GM19099 (cell line): Measurements from ENCODE around the gene ARID1B.

Experiments
- POLR2A ChIP-seq: IDR thresholded peaks from 3 replicates; pipeline ENCODE4 v1.6.1; 2011; ENCODE audit warnings: low read depth; ENCODE audit not compliant: insufficient read length; ENCODE audit errors: extremely low read depth

ARID1B gene

DNA sequence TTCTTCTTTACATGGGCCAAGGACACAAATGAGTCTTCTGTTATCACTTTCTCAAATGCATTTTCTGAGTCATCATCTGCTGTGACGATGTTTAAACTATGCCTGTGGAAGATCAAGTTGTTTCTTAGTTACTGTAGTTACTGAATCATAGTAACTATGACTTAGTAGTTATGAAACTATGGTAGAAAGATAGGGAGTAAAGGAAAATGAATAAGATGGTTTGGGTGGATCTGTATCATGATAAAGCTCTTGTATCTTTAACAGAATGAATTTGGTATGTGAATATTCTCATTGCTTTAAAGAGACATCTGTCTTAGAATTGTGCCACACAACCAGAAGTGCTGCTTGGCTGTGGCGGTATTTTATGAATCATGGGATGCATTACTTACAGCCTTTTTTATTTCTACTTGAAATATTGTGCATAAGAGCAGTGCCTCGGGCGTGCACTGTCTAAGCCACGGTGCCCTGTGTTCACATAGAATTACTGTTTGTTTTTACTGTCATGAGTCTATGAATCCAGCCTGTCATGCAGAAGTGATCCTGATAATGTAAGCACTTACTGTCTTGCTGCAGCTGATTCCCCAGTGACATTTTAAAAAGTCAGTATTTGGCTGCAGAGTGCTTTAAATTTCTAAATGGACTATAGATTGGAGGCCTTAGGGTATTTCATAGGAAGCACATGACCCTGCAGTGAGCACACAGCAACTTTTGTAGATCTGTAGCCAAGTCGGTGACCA, 330.9 kb downstream of the ARID1B start:
- no peak for TF ChIP-seq POLR2A

DNA sequence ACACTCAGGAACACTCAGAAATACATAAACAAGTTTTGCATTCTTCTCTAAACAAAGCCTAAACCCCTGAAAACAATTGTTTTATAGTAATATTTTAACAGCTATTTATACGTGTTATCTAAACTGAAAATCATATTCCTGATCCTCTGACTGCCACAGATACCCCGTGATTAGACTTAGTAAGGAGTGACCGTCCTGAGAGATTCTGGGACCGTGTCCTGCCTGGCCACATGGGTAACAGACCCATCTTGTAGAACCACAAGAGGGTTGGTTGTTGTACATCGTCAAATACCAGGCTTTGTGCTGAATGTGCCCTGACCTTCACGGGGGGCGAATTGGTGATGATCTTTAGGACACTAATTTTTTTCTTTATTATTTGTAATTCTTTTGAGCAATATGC, 331.7 kb downstream of the ARID1B start:
- TF ChIP-seq POLR2A, result no peak

DNA sequence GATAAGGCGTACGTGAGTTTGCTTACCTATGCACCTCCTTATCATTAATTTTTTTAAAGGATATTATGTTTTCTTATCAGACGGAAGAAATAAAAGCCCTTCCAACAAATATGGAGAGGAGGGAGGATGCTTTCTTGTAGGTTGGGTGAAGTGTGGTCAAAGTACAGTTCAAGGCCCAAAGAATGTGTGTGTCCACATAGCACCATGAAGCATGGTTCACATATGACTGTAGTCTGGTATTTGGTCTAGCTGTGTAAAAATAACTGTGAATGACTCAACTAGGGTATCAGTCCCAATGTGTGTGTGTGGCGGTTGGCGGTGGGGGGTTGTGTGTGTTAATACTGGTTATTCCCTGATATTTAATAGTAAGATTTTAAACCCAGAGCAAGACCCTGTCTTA, 333.4 kb downstream of the ARID1B start:
- no peak for TF ChIP-seq POLR2A

DNA sequence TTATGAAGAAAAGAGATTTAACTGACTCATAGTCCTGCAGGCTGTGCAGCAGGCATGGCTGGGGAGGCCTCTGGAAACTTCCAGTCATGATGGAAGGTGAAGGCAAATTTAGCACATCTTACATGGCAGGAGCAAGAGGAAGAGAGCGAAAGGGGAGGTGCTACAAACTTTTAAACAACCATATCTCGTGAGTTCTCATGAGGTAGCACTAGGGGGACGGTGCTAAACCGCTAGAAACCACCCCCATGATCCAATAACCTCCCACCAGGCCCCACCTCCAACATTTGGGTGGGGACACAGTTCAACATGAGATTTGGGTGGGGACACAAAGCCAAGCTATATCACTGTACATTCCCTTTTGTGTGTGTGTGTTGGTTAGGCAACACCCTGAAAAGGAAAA, 336.2 kb downstream of the ARID1B start:
- no peak for TF ChIP-seq POLR2A

DNA sequence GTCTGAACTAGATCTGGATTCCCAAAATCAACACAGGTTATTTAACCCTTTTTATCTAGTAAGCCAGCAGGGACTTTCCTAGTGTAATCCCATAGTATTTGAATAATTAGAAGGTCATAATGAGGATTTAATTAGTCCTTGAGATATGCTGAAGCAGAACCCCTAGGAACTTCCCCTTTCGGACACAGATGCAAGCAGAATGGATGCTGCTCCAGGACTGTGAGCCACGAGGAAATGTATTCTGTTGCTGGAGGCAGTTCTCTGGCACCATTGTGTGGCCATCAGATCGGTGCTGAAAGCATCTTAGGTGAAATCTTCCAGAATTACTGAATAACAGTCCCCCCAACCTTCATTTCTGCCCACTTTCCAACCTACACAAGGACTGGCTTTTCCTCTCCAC, 339.2 kb downstream of the ARID1B start:
- TF ChIP-seq POLR2A, result no peak

DNA sequence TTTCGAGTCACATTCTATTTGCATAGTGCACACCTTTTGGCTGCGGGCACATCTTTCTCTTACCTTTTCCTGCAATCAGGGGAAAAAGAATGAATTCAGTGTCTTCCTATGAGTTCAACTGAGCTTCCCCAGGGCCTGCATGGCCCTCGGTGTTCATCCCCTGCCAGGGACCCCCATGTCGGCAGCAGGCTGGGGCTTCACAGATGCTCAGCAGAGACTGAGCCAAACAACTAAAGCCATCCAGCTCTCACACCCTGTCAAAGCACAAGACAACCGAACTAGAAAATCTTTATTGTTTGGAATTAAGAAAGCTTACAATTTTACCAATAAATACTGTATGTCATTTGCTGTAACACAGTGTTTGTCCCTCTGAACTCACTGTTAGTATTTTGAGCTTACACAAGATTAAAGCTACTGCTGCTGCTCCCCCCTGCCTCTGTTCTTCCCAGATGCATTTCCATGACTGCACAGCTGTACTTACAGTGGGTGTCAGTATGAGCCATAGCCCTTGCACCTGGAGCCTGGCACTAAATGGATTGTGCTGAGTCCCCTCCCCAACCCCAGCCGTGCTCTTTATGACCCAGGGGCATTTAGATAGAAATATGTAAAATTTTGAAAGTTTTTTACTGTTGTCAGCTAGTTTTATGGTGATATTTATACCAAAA, 340.4 kb downstream of the ARID1B start:
- no peak for TF ChIP-seq POLR2A

DNA sequence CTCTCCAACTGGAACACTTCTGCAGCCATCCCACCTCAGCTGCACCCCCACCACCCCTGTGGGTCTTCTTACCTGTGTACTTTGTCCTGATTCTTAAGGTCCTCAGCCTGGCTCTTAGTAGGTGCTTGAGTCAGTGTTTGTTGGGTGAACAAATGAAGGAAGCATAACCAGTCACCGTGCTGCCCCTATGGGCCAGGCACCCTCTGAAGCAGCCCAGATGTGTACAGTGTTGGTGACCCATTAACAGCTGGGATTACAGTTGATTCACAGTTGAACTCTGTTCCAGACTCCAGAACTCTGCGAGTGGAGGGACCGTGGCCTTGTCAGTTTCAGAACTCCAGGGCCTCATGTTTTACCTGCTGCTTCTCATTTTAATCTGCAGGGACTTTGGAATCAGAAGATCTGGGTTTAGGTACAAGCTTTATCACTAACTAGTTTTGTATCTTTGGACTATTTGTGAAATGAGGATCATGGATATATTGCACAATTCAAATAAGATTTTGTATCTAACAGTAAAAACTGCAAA, 342.4 kb downstream of the ARID1B start:
- no peak for TF ChIP-seq POLR2A

DNA sequence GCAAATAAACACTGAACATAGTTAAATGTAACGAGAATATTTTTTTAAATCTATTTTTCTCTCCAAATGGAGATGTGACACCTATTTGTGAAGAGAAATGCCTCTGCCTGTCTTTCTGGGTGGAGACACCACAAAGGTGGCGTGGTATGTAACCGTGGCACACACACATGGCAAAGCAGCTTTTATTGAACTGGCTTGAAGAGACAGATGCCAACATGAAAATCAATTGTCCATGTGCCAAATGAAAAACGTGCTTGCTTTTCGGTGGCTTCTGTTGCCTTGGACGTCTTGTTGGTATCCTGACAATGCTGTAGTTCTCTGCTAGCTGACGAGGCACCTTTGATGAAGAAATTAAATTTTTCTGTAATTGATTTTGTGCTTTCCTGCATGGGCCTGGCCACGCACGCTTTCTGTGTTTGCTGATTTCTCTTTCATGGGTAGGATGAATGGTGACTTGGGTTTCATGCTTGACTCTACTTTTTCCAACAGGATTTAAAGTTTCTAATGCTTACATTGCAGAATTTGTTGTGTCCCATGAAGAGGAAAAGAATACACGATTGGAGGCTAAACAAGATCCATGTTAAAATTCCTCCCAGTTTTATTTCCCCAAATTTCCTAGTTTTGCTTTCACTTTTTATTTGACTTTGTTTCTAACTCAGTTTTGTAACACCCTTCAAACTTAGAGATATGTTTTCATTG, 343.5 kb downstream of the ARID1B start:
- no peak for TF ChIP-seq POLR2A

DNA sequence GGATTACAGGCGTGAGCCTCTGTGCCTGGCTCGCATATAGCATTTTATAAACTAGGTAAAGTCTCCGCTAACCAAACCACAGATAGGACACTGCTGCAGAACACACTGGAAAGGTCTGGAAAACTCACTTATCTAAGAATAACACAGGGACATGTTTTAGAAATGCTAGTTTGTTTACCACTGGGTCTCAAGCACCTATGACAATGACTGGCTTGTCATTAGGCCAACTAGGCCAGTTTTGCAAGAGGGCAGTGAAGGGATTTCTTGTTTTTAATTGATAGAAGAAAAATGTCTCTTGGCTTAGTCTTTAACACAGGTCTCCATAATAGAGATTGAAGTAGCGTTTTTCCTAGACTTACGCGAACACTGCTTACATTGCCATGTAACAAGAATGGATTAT, 344.7 kb downstream of the ARID1B start:
- TF ChIP-seq POLR2A, result no peak

DNA sequence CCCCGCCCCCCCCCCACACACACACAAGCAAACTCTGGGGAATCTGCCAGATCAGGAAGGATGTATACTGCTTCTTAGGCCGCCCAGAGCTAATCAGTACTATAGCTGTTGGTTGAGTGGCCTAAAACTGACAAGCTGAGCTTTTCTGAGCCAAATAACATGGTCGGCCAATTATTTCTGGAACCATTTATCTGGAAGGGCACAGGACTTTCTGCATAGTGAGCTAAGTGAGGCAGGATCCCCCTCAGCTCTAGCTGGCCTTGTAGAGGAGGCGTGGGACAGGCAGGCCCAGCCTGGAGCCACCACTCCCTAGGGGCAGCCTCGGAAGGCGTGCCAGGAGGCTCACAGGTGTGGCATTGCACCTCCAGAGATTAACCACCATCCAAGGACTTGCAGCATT, 346.1 kb downstream of the ARID1B start:
- TF ChIP-seq POLR2A, result no peak

DNA sequence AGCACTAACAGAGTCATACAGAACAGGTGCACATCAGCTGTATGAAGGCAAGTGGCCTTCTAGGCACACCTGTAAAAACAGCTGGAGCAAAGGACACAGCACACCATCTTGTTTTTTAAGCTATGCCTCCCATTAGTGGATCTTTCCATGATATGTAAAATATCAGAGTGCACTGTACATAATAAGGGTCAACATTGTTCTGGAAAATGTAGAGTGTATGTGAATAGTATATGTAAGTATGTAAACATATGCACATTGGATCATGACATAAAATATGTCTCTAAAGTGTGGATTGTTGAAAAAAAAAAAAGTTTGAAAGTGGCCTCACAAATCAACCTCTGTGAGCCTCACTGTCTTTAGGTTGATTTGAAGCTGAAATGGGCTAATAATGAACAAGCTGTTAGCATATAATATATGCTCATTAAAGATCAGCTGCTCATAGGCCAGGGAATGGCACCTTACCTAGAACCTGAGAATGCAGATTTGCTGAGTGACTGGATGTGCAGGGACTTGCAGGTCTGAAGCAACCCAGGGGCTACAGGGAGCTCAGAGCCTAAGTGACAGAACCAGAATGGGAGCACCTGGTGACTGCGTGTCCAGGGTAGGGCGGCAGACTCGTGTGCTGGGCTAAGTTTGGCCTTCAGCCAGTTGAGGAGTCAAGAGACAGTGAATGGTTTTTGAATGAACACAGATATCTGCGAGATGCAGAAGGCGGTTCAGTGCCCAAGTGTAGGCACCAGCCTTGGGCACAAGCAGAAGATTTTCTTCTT, 347.5 kb downstream of the ARID1B start:
- TF ChIP-seq POLR2A, result no peak

DNA sequence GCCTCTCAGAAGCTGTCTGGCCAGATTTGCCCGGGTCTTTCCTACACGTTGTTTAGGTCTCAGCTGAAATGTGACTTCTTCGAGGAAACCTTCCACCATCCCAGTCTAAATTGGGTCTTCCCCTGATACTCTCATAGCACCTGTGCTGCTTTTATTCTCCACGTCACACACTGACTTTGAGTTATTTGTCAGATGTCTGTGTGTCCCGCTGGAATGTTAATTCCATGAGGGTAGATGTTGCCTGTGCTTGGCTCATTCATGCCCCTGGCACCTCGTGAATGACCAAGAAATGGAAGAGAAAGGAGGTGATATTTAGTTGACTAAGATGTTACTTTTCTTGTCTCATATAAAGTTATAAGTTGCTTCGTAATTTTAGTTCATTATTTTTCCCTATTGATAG, 348.4 kb downstream of the ARID1B start:
- TF ChIP-seq POLR2A, result no peak

DNA sequence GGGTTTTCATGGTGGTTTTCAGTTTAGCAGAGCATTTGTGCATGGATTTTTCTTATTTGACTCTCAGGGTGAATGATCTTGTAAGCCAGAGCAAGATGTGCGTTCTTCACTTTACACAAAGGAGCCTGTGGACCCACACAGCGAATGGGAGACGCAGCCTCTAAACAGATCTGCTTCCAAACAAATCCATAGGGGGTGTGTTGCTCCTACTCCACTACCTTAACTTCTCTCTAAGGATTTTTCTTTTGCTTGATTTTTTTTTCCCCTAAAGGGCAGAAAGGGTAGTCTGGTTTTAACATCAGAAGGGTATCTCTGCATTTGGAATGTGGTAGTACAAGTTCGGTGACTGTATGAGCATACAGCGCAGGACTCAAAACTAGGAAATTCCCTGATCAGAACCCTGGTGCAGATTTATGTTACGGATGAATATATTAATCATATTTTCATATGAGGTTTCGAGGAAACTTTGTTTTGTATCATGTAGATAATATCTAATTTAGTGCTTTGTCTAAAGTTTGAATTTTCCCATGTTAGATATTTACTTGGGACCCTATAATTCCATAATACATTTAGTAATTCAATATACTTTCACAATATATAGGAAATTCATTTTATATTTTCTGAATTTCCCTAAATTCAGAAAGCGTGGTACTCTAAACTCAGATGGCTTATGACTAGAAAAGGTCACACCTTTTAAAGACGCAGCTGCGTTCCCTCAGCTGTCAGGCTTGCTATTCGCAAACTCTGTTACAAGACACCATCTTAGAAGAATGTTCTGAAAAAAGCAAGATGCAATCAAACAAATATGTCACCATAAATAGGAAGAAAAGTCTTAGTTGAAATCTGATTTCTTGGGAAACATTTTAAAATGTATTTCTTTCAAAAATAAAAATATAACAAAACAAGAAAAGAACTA, 349.3 kb downstream of the ARID1B start:
- no peak for TF ChIP-seq POLR2A

DNA sequence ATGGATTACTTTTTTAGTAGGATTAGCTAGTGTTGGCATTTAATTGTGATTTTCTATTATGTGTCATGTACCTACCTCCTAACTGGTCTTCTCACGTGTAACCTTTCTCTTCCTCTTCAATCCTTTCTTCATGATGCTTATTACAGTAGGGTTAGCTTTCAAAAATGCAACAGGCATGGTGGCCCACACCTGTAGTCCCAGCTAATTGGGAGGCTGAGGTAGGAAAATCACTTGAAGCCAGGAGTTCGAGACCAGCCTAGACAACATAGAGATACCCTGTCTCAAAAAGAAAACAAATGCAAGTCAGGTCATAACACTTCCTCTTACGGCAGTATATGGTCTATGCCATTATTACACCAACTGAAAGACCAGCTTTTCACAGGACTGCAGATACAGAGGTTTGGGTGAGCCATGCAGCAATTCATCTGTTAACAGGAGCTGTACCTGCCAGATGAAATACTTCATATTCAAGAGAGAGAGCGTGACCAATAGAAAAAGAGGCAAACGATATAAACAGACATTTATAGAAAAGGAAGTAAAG, 351.1 kb downstream of the ARID1B start:
- no peak for TF ChIP-seq POLR2A
